Peyer's patch (tissue), 4 donors: Measurements from ENCODE around the gene LAG3. TPM values are rescaled to one million over a fixed set of nuclear protein-coding genes. Genes with fewer than 3 reads are reported as not detected.
A peak's percentile ranks its signal among the peaks of the same experiment; 100 is the strongest.

Experiments
- DNase-seq, 3 donors: peaks; one replicate each; pipeline ENCODE4 v3.0.0-alpha.2; 2017 to 2019
- H3K27ac ChIP-seq, 4 donors: fragments of 200-600 bp; sonication (generic); one replicate each; pipeline ENCODE4 v1.5.1; 2016 to 2019
- H3K27me3 ChIP-seq, 2 donors: fragments of 200-600 bp; sonication (generic); one replicate each; pipeline ENCODE4 v1.5.1; 2019
- H3K36me3 ChIP-seq, 3 donors: fragments of 200-600 bp; sonication (generic); one replicate each; pipeline ENCODE4 v1.5.1; 2016 to 2019
- H3K4me1 ChIP-seq, 4 donors: fragments of 200-600 bp; sonication (generic); one replicate each; pipeline ENCODE4 v1.5.1; 2016 to 2019
- H3K4me3 ChIP-seq, 4 donors: fragments of 200-600 bp; sonication (generic); 1 replicate in 3 of 4; 2 replicates in 1 of 4; pipeline ENCODE4 v1.5.1; 2016 to 2019; ENCODE audit warnings: mild to moderate bottlenecking in 1 of 4
- H3K9me3 ChIP-seq, 4 donors: fragments of 200-600 bp; sonication (generic); one replicate each; pipeline ENCODE4 v1.5.1; 2016 to 2019; ENCODE audit warnings: mild to moderate bottlenecking in 1 of 4
- CTCF ChIP-seq, 6 experiments: fragments of 450-650 bp in 4 of 6; fragments of 200-600 bp in 2 of 6; sonication (generic) in 1 of 6; IDR thresholded peaks; one replicate each; pipeline ENCODE4 v1.5.1; 2017 to 2019; ENCODE audit warnings: antibody characterized with exemption in 6 of 6, mild to moderate bottlenecking in 3 of 6, moderate library complexity in 1 of 6
- POLR2A ChIP-seq, 2 donors: fragments of 450-650 bp; IDR thresholded peaks; one replicate each; pipeline ENCODE4 v1.5.1; 2017; ENCODE audit warnings: antibody characterized with exemption in 2 of 2, mild to moderate bottlenecking in 2 of 2, moderate library complexity in 2 of 2
- total RNA-seq, 4 donors: library from RNA; depleted of rRNA; stranded (reverse); fragments of >200 nt; gene quantifications; one replicate each; pipeline ENCODE4 v1.1.0, GENCODE V29; 2016

LAG3 gene
- total RNA-seq, 4 donors from 2014 or later: 1.3 to 3.0 (median 1.6) TPM; not detected in 1

GRCh38 chr12:6819106-6820030 lies 47.0 kb downstream of the LAG3 start:
- Histone ChIP-seq H3K4me3 (no peak overlapping the region), H3K27ac (no peak overlapping the region), H3K36me3 (no peaks in the 10 kb centered on the region), H3K27me3 (no peaks in the 10 kb centered on the region), H3K4me1 (no peaks in the 10 kb centered on the region), H3K9me3 (no peaks in the 10 kb centered on the region)
- DNase-seq: no peak
- no peak for TF ChIP-seq CTCF (IDR thresholded peaks at IDR 0.05)
- TF ChIP-seq POLR2A (IDR thresholded peaks at IDR 0.05): no peak

- no peak for DNase-seq
- H3K9me3 ChIP-seq: no peaks in the 10 kb centered on the region
- TF ChIP-seq CTCF (IDR thresholded peaks at IDR 0.05) (no peak), POLR2A (IDR thresholded peaks at IDR 0.05) (no peak)
- no peaks in the 10 kb centered on the region for H3K27me3 ChIP-seq
- H3K36me3 ChIP-seq: no peaks in the 10 kb centered on the region
- H3K4me3 ChIP-seq: no peak overlapping the region
- H3K4me1 ChIP-seq: no peaks in the 10 kb centered on the region
- H3K27ac ChIP-seq: no peak overlapping the region
Observed at GRCh38 chr12:6820166-6820565, 47.8 kb downstream of the LAG3 start.

- H3K4me1 ChIP-seq: peaks cover 0 to under 1% (median 0%) of the 10 kb centered on the region in 4 donors
- H3K27ac ChIP-seq: peak within 1 kb of the TSS in 3 of 4 donors; percentile 17 to 76 (median 70)
- peak within 1 kb of the TSS; percentile 24 to 53 (median 40) for H3K4me3 ChIP-seq
- H3K36me3 ChIP-seq: no peaks in the 10 kb centered on the region
- no peaks in the 10 kb centered on the region for H3K9me3 ChIP-seq
- TF ChIP-seq POLR2A (IDR thresholded peaks at IDR 0.05) (no peak), CTCF (IDR thresholded peaks at IDR 0.05) (no peak)
- peak in 2 of 3 donors; percentile 54 to 56 for DNase-seq
- H3K27me3 ChIP-seq: no peaks in the 10 kb centered on the region
Observed at GRCh38 chr12:6821591-6822425, 49.5 kb downstream of the LAG3 start, which contains the start of gene GPR162. TSS of gene GPR162 (plus strand) at chr12:6821821. CDS start at chr12:6823899, 2,078 bp downstream.

GRCh38 chr12:6822426-6823135 lies 50.3 kb downstream of the LAG3 start:
- H3K27ac ChIP-seq: no peak overlapping the region
- peaks cover 0 to 8% (median 0%) of the 10 kb centered on the region in 4 donors for H3K4me1 ChIP-seq
- no peaks in the 10 kb centered on the region for H3K36me3 ChIP-seq
- no peak for TF ChIP-seq POLR2A (IDR thresholded peaks at IDR 0.05)
- TF ChIP-seq CTCF (IDR thresholded peaks at IDR 0.05): no peak
- H3K9me3 ChIP-seq: no peaks in the 10 kb centered on the region
- DNase-seq: no peak
- H3K27me3 ChIP-seq: no peaks in the 10 kb centered on the region
- H3K4me3 ChIP-seq: peak overlapping the region in 2 of 4 donors; percentile 29 to 52
